HG02840 (cell line): Measurements from ENCODE around the gene CD59.

ENCODE experiments used
- ATAC-seq: cut with Tn5 transposase; IDR thresholded peaks from one replicate; pipeline ENCODE4 v1.9.1; 2021; ENCODE audit warnings: mild to moderate bottlenecking, moderate library complexity, moderate number of reproducible peaks; ENCODE audit not compliant: unreplicated experiment, low FRiP score

CD59 gene

GRCh38 chr11:33736148-33736812, at the start of gene CD59:
TSS of gene CD59 (minus strand) at chr11:33736423. CDS start at chr11:33722445, 13,978 bp downstream.
- peak; percentile 52 for ATAC-seq

- no peak for ATAC-seq
These were observed 49.4 kb upstream of the CD59 start for GRCh38 chr11:33785609-33786008.

GRCh38 chr11:33779849-33780528, 43.8 kb upstream of the CD59 start:
- ATAC-seq, result no peak

- no peak for ATAC-seq
These were observed 42.5 kb upstream of the CD59 start for GRCh38 chr11:33778675-33779074.

- ATAC-seq, result no peak
These were observed 41.7 kb upstream of the CD59 start for GRCh38 chr11:33777906-33778305.

GRCh38 chr11:33775832-33776470, 39.7 kb upstream of the CD59 start:
- peak; percentile 35 for ATAC-seq

- no peak for ATAC-seq
These were observed 39.2 kb upstream of the CD59 start for GRCh38 chr11:33775467-33775807.

GRCh38 chr11:33774736-33775466, 38.7 kb upstream of the CD59 start:
- no peak for ATAC-seq

- peak; percentile 61 for ATAC-seq
These were observed 37.9 kb upstream of the CD59 start, which contains the start of gene FBXO3 for GRCh38 chr11:33773987-33774735. TSS of gene FBXO3 (minus strand) at chr11:33774520. CDS start at chr11:33774497, 23 bp downstream.

GRCh38 chr11:33773404-33773986, 37.3 kb upstream of the CD59 start:
- ATAC-seq, result peak; percentile 22

GRCh38 chr11:33772870-33773269, 36.6 kb upstream of the CD59 start:
- ATAC-seq, result no peak

- ATAC-seq, result no peak
These were observed 36.1 kb upstream of the CD59 start for GRCh38 chr11:33772300-33772699.

GRCh38 chr11:33770236-33770635, 34.0 kb upstream of the CD59 start:
- ATAC-seq, result no peak

- no peak for ATAC-seq
These were observed 33.3 kb upstream of the CD59 start for GRCh38 chr11:33769542-33769941.

- no peak for ATAC-seq
These were observed 31.4 kb upstream of the CD59 start for GRCh38 chr11:33767624-33768023.

GRCh38 chr11:33766085-33766484, 29.9 kb upstream of the CD59 start:
- ATAC-seq, result no peak

GRCh38 chr11:33761471-33761870, 25.2 kb upstream of the CD59 start:
- peak; percentile 80 for ATAC-seq

GRCh38 chr11:33753304-33753967, 17.2 kb upstream of the CD59 start:
- peak; percentile 97 for ATAC-seq

- no peak for ATAC-seq
These were observed 15.7 kb upstream of the CD59 start for GRCh38 chr11:33751878-33752277.
